NCI-H2196 (cell line): Measurements from ENCODE around the gene RPS21.
"Not testable (repeated sequence)": the region's sequence is repeated elsewhere in the genome, so short reads cannot be mapped to it uniquely, and the experiment has no call there.

ENCODE experiments used
- DNase-seq: peaks from one replicate; lab custom pipeline; 2025; ENCODE audit not compliant: unreplicated experiment; lab: John Stamatoyannopoulos, UW

Gene RPS21

DNA sequence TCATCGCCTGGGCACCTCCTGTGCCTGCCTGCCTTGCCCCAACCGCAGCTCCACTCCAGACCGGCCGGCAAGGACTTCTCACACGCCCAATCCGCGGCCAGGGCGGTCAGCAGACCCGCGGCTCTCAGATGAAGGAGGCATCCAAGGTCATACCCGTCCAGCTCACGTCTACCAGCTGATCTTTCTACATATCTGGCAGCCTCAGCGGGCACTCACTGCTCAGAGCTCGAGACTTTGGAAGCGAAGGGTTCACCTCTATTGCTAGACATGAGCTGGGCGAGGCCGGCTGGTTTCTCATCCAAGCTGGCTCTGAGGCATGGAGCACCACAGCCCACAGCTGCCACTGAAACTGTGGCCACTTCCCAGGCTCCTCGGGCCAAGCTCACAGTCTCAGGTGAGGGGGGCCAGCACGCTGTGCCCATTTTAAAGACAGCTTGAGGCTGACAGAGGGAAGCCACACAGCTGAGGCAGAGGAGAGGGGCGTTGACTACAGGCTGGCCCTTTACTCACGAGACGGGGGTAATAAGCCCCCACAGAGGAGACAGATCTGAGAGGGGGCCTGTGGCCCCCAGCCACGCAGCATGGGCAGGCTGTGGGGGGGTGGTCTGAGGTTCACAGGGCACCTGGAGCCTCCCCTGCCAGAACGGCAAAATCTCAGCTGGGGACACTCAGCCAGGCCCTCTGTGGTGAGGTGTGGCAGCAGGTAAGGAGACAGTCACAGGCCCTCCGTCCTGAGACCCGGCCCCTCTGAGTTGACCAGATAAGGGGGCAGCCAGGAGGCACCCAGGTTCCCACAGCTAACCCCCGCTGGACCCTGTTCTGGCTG lies 21.8 kb upstream of the RPS21 start:
- DNase-seq = no peak

DNA sequence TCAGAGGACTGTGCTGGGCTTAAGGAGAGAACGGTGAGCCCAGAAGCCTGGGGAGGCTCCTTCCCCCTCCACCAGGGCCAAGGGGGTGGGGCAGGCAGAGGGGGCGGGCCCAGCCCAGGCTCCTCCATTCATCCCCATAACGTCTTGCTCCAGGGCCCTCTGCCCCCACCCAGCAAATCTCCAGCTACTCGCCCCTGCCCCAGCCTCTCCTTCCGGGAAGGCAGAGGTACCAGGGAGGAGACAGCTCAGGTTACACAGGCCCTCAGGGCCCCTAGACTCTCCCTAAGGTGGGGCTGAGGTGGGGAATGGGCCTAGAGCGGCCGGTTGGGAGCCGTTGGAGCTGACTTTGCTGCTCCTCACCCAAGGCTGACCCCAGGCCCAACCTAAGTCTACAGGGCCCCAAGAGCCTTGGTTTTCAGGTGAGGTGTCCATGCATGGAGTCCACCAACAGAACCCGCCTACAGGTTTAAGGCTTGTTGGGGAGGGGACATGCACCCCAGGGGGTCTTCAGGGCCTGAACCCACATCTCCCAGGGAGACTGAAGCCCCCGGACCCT lies 21.0 kb upstream of the RPS21 start:
- peak; percentile 43 for DNase-seq

DNA sequence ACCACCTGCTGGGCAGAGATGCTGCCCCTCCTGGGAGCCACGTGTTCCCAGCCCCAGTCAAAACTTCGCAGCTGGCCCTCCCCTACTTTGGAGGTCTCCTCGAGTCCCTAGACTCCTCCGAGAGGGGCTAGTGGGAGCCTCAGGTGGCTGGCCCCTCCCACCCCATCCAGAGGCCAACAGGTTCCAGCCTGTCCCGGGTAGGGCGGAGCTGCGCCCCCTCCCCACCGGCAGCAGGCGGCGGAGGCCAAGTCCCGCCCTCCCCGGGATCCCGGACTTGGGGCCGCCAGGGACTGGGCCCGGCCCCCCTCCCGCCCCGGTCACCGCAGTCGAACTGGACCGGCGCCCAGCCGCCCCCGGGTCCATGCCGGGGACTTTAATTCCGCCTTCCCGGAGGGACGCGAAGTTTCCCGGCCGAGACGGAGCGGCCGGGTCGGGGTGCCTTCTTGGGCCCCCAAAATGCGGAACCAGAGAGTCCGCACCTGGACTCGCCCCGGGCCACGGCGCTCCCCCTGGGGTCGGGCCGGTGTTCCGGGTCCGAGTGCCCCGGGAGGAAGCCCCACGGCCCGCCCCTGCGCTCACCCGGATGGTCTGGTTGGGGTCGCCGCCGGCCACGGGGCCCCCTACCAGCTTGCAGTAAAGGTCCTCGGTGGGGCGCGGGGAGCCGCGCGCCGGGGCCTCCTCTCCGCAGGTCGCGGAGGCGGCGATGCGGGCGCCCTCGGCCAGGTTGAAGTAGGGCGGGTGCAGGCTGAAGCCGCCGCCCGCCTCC lies 20.4 kb upstream of the RPS21 start:
- peak; percentile 38 for DNase-seq

DNA sequence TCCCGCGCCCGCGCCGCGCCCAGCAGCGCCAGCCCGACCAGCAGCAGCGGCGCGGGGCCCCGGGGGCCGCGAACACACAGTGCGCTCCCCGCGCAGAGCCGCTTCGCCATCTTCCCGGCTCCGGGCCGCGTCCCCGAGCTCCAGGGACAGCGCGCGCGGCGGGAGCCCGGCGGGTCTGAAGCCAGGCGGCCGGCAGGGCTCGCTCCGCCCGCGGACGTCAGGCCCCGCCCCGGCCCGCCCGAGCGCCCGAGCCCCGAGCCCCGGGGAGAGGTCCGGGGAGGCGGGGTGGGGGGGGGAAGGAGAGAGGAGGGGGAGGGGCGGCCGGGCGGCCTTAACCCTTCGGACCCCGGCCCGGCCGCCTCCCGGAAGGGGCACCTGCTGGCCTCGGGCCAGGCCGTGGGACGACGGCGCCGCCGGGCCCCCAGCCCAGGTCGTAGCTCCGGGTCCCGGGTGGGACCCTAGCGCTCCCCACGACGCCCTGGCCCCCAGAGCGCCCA lies 19.7 kb upstream of the RPS21 start, which contains the start of gene LAMA5:
TSS of gene LAMA5 (minus strand) at position 177 of the 497 bp plus-strand sequence. CDS start at position 110, 67 bp downstream.
- DNase-seq = peak; percentile 69

DNA sequence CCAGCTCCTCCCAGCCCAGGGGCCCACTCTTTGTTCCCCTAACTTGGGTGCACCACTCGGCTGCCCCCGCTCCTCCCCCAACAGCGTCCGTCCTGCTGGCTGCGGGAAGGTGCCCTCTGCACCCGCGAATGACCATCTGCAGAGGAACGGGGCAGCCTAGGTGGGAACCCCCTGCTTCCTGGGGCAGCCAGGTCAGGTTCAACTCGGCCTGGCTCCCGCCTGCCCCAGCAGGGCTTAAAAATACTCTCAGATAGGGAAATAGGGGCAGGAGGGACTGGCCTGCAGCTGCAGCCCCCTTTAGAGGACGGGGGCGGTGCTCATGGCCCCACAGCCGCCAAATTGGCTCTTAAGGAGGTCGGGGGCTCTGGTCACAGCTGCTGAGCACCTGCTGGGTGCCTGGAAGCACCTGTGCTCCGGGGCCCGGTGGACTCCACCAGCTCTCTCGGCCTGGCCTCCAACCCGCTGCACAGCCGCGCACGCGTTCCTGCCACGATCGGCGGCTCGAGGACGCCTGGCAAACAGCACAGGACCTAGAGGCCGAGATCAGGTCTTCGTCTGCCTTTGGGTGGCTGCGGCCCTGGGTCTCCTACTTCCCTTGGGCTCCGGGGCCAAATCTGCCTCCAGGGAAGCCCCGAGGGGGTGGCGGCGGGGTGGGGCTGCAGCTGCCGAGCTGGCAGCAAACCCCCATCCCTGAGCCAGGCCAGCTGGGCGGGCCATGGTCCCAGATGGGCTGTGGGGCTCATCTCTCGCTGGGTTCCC lies 19.1 kb upstream of the RPS21 start:
- DNase-seq = peak; percentile 54

DNA sequence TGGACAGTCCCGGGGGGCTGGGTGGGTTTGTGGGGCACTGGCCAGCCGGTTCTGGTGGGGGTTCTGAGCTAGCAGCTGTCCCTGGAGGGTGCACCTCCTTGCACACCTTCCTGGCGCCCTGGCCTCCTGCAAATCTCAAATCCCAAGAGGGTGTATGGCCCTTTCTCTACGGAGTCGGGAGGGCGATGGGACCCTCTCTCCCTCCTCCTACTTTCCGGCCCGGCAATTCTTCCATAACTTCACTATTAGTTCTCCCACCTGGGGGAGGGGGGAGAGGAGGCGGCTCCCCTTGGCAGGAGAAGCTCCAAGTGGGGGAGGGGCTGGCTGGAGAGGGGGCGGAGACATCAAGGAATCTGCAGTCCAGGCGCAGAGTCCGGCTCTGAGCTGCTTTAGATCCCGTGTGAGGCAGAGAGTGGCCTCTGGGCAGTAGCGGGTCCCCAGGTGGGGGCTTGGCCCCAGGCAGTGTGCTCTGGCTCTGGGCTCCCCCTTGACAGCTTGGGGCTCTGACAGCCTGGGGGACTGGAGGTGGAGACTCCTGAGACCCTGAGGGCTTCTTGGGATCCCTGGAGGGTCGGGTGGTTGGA lies 18.4 kb upstream of the RPS21 start:
- peak; percentile 25 for DNase-seq

DNA sequence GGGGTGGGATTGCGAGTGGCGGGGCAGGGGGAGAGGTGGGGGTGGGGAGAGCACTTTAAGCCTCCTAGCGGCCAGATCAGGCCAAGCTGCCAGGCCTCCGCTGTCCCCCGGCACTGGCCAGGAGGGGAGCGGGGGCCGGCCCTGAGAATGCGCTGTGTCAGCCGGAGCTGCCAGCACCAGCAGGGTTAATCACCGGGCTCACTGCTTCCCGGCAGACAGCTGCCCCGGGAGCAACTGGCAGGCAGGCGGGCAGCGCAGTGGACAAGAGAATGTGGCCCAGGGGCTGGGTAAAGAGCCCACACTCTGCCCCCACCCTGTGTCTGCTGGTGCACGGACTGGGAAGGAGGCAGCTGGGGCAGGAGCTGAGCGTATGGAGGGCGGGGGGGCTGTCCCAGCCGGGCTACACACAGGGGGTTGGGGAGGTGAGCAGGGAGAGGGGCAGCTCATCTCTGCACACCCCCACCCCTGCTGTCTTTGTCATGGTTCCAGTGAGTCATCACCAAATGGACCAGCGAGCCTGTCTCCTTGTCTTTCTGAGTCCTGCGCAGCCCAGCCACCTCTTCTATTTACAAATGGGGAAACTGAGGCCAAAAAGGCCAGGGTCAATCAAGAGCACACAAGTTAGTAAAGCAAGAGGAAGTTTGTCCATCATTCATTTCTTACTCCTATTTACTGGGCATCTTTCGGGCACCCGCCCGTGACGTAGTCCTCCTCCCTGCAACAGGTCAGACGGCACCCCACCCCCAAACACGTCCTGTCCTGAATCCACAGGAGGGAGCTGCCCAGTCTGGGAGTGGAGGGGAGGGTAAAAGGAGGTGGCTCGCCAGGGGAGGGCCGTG lies 17.7 kb upstream of the RPS21 start:
- peak; percentile 61 for DNase-seq

DNA sequence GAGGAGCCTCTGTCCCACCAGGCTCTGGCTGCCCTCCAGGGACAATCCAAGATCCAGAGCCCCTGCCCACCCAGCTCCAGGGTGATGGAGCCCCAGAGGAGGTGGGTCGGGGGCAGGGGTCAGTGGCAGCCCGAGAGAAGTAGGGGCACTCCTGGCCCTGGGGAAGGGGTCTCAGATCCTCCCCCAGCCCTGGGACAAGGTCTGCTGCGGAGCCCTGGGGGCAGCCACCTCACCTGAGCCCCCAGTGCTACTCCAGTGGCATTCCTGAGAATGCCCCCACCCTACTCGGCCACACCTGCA lies 17.1 kb upstream of the RPS21 start:
- DNase-seq = no peak

DNA sequence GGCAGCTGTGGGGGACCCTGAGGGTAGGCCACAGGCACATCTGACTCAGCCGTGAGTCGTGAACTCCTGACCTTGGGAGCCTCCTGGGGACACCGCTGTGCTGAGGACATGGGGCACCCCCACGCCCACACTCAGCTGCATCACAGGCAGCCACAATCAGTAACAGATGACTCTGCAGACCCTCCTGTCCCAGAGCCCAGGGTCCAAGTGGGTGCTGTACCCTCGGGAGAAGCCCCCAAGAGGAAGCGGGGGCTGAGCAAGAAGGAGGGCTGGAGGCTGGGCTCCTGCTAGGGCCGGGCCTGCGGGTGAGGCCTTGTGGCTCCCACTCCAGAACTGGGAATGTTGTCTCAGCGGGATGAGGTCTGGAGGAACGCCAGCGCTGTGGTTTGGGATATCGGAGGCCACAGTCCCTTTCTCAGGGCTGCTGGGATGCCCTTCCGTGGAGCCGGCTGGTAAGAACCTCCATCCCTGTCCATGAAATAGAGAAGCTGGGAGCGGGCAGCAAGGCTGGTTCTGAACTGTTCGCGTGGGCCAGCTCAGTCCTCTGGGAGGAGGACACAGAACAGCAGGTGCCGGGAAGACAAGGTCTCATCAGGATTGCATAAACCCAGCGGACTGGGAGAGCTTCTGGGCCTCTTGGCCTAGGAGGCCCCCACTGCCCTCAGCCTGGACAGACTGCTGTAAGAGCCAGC lies 16.6 kb upstream of the RPS21 start:
- DNase-seq = no peak

DNA sequence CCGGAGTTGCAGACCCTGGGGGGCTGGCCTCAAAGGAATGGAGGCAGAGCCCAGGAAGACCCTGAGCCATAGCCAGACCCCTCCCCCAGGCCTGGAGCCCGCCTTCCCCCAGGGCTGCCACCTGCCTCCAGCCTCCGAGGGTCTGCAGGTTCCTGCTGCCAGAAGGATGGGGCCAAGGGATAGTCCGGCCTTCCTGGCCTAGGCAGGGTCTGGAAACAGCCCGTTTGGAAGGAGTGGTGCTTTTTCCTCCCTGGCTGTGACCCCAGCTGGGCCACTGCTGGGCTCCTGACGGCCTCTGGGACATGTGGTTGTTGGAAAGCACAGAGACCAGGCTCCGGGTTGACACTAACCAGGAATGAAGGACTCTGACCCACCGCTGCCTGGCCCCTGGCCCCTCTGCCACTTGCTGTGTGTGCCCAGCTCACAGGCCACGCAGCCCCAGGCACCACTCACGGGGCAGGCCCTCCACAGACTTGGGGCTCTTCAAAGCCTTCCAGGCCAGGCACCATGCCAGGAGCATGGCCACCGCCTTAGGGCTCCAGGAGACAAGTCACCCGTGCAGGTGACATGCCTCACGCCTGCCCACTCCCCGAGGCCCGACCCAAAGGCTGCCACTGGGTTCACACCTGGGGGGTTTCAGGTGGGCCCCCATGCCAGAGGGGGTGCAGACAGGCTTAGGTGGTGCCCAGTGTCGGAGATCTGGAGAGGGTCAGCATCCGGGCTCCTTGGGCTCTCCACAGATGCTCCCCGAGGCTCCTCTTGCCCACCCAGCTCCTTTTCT lies 15.9 kb upstream of the RPS21 start:
- no peak for DNase-seq

DNA sequence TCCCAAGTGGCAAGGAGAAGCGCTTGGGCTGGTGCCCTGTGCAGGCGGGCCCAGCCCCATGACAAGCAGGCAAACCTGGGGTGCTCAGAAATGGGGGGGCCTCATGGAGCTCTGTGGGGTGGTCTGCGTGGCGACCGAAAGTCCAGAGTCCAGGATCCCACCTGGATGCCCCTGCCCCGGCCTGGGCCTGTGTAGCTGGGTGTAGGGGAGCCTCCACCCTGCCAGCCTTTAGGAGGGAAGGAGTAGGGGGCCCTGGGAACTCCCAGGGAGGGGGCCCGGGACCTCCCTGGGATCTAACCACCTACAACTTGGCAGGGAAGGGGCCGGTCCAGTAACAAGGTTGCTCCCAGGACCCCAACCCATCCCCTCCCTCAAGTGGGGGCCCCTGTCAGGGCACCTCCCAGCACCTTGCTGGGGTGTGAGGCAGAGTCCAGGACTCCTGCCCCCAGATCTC lies 15.3 kb upstream of the RPS21 start:
- DNase-seq = no peak

DNA sequence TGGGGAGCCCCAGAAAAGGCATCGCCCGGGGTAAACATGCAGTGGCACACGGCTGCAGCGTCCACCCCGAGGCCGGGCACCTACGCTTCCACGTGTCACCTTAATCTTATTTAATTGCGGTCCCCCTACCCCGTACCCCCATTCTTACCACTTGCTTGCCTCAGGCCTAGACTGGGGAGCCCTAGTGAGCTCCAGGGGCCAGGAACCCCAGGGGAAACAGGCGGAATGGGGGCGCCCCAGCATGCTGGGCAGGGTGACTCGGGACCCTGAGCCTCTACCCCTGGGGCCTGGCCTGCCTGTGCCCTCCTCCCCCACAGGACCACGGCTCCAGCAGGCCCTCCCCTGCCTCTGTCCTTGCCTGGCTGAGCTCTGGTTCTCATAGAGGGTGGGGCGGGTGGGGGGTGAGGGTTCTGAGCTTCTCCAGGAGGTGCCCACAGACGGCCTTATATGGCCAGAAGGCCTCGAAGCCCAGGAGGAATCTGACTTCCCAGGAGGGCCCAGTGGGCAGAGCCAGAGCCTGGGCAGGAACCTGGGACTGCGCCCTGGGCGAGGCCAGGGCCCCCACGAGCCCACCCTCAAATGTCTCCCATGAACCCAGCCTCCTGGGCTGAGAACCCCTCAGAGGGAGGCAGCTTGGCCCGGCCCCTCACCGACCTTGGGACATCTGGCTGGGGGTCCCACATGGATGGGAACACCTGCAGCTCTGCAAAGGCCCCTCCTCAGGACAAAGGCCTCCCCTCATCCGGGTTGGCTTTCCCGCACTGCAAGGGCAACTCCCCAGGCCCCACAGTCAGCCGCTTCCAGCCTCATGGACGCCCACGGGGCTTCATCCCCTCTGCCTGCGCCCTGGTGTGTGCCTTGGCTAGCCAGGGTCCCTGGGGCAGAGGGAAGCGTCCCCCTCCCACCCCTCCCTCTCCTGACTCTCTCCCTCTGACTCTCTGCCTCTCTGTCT lies 14.6 kb upstream of the RPS21 start:
- no peak for DNase-seq

DNA sequence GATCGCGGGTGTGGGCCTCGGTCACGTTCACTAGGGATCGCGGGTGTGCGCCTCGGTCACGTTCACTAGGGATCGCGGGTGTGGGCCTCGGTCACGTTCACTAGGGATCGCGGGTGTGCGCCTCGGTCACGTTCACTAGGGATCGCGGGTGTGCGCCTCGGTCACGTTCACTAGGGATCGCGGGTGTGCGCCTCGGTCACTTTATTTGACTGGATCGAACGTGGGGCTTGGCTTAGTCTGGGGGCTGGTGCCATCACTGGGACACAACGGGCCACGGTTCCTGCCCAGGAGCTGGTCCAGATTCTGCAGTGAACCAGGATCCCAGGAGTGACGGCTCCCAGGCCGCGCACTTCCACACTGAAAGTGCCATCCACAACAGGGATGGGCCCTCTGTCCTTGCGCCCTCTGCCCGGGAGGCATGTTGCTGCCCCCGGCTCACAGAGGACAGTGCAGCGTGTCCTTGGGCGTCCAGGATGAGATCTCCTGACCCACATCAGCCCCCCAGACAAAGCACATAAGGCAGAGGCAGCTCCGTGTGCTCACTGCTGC lies 13.2 kb upstream of the RPS21 start:
- DNase-seq = not testable (repeated sequence)

DNA sequence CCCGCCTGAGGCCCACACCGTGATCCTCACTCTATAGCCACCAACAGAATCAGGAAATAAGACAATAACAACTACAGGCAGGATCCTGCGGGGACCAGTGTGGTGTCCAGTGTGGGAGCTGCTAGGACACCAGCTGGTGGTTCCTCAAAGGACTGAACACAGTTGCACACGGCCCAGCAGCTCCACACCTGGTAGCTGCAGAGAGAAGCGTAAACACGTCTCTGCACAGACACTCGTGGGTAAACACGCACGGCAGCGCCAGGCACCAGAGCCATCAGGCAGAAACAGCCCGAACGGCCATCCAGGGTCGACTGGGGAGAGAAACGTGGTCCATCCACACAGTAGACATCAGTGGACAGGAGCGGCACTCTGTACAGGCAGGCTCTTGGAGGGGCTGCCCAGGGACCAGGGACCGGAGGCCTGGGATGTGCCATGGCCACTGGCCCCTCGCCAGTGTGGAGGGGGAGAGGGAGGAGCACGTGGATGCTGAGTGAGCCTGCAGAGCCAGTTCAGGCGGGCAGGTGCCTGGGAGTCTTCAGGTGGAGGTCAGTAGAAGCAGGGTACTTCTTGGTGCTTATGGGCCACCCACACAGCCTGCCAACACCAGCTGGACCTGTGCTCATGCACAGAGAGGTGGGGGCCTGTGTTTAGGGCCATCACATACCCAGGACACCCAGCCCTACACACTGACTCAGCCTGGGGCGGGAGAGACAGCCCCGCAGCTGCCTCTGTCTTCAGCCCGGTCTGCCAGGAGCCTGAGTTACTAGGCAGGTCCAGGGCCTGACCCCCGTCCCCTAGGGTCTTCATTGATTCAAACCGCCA lies 12.4 kb upstream of the RPS21 start:
- DNase-seq = peak; percentile 46

DNA sequence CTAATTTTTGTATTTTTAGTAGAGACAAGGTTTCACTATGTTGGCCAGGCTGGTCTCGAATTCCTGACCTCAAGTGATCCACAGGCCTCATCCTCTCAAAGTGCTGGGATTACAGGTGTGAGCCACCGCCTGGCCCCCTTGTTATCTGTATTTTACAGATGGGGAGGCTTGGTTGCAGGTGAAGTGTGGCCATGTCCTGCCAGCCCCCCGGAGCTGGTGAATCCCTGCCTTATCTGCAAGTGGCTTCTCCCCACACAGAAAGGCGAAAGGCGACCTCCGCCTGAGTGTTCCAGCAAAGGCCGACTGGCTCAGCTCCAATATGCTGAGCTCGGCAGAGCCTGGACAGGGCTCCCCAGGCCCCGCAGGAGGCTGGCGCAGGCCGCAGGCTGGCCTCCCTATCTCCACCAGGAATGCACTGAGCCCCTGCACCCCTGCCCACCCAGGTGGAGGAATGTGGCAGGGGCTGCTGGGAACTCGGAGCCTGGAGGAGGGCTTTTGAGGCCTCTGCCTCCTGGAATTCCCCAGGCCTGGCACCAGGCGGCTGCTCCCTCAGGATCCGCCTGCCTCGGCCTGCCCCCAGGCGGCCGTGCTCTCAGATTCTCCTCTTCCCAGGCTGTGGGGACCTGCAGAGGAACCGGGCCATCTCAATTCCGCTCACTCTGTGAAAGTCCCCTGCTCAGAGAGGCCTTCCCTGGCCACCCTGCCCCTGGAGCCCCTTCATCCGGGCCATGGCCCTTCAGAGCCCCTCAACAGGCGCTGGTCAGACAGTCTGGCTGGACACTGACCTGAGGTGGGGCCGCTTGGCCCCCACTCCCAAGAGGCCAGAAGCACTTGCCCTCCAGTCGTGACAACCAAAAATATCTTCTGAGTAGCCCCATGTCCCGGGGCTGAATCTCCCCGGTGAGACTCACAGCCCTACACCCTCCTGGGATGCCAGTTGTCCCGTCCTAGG lies 10.5 kb upstream of the RPS21 start:
- DNase-seq = no peak
